22Rv1 (cell line): Measurements from ENCODE around the gene JDP2.

Source experiments
- H3K27ac ChIP-seq: fragments of 450-650 bp; 2 replicates; pipeline ENCODE4 v1.5.1; 2017
- ZFX ChIP-seq: fragments of 450-650 bp; IDR thresholded peaks from 2 replicates; pipeline ENCODE4 v1.6.1; 2017; ENCODE audit warnings: antibody characterized with exemption, borderline replicate concordance
- TF ChIP-seq, protein P1 (sequence below): fragments of 450-650 bp; IDR thresholded peaks from 2 replicates; pipeline ENCODE4 v1.5.1; 2017; ENCODE audit warnings: mild to moderate bottlenecking

JDP2 gene

DNA sequence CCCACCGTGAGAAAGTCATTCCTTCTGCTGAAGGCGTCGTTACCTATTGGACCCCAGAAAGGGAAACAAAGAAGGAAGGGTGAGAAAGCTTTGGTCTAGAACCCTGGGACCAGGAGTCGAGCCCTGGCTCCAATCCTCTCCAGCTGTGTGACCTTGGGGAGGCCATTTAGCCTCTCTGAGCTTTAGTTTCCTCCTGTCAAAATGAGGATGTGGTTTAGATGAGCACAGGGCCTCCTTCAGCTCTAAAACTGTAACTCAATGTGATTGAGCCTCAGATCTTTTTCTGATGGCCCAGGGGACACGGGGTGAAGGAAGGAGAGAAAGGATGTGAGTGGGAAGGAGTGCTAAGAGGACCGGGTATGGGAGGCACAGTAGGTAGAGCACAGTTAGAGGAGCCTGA is 7.7 kb downstream of the JDP2 start:
- no peak overlapping the region for H3K27ac ChIP-seq
- TF ChIP-seq ZFX, result no peak
- TF ChIP-seq, protein P1, sequence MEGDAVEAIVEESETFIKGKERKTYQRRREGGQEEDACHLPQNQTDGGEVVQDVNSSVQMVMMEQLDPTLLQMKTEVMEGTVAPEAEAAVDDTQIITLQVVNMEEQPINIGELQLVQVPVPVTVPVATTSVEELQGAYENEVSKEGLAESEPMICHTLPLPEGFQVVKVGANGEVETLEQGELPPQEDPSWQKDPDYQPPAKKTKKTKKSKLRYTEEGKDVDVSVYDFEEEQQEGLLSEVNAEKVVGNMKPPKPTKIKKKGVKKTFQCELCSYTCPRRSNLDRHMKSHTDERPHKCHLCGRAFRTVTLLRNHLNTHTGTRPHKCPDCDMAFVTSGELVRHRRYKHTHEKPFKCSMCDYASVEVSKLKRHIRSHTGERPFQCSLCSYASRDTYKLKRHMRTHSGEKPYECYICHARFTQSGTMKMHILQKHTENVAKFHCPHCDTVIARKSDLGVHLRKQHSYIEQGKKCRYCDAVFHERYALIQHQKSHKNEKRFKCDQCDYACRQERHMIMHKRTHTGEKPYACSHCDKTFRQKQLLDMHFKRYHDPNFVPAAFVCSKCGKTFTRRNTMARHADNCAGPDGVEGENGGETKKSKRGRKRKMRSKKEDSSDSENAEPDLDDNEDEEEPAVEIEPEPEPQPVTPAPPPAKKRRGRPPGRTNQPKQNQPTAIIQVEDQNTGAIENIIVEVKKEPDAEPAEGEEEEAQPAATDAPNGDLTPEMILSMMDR, result no peak

DNA sequence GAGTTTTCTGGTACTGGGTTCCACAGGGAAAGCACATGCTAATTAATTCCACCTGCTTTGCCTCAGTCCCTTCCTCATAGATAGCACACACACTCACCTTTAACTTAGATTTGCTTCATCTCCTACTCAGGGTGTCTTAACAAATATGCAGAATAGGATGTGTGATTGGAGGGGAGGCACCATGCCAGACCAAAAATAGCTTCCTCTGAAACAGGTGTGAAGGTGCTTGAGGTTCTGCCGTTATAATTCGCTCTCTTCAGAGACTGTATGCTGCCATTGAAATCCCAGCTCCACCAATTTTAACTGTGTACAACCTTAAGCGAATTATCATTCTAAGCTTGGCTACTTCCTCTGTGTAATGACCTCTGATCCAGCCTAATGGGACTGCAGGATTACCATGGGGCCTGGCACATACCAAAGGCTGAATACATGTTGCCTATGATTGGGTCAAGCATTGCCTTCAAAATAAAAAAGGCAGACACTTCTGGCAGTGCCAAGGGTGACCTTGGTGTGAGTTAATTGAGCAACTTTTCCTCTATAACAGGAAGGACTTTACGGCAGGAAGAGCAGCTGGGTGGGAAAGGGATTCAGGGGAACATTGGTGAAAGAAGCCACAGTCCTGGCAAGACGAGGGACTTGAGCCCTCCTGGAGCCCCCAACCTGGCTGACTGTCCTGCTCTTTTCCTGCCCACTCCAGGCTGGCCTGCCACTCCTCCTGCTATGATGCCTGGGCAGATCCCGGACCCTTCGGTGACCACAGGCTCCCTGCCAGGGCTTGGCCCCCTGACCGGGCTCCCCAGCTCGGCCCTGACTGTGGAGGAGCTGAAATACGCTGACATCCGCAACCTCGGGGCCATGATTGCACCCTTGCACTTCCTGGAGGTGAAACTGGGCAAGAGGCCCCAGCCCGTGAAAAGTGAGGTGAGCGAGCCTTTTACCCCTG is 9.7 kb downstream of the JDP2 start:
- no peak overlapping the region for H3K27ac ChIP-seq
- TF ChIP-seq, protein P1, result no peak
- no peak for TF ChIP-seq ZFX

DNA sequence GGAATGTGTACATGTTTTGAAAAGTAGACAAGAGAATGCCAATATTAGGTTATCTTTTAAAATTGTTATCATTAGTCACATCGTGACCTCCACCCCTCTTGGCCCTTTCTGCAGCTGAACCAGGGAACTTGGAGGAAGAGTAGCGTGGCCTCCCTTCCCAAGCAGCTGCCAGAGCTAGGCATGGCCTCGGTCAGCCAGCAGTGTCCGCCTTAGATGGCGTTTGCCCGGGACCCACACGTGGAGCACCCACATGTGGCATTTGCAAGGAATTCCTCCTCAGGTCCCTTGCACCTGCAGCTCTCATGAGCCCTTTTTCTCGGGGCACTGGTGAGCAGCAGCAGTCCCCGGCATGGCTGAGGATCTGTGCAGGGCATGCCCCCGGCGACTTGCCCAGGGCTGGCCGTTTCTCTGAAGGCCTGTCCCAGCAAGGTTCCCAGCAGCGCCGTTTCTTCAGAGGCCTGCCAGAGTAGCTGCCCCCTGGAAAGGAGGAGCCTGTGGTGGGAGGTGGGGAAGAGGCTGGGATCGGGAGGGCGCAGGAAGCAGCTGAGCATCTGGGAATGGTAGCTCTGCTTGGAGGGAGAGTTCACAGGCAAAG is 10.8 kb downstream of the JDP2 start:
- H3K27ac ChIP-seq, result no peak overlapping the region
- TF ChIP-seq ZFX, result no peak
- TF ChIP-seq, protein P1, result no peak

GRCh38 chr14:75439989-75440388 is 12.2 kb downstream of the JDP2 start:
- no peak overlapping the region for H3K27ac ChIP-seq

GRCh38 chr14:75440733-75441477 is 13.1 kb downstream of the JDP2 start:
- no peak for TF ChIP-seq ZFX
- TF ChIP-seq, protein P1, result no peak
- no peak overlapping the region for H3K27ac ChIP-seq

More at GRCh38 chr14:75439989-75440388, 12.2 kb downstream of the JDP2 start:
- TF ChIP-seq ZFX, result no peak

DNA sequence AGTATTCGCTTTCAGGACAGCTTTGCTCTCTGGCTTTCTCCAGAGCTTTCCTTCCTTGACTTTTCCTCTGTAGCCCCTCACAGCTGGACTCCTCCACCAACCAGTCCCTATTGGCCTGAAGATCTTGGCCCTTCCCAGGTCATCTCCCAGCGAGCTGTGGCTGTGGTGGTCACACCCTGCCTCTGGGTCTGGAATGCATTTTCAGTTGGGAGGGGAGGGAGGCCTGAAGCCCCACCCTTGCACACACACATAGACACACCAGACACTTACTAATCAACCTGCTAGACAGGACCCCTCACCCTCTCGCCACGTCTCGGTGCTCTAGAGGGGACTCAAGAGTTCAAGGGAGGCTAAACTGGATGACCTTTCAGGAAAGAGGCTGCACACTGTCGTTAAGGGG is 13.9 kb downstream of the JDP2 start:
- H3K27ac ChIP-seq, result no peak overlapping the region
- TF ChIP-seq ZFX, result no peak
- TF ChIP-seq, protein P1, result no peak

- no peak overlapping the region for H3K27ac ChIP-seq
- no peak for TF ChIP-seq ZFX
- TF ChIP-seq, protein P1, result no peak
Measured at GRCh38 chr14:75442166-75442565, 14.3 kb downstream of the JDP2 start.
